Tibial nerve (tissue), 4 donors: Measurements from ENCODE around the gene PCGF5. TPM values are rescaled to one million over a fixed set of nuclear protein-coding genes. Genes with fewer than 3 reads are reported as not detected.
"Not testable (repeated sequence)": the region's sequence is repeated elsewhere in the genome, so short reads cannot be mapped to it uniquely, and the experiment has no call there.

ENCODE experiments used
- DNase-seq, 2 donors: peaks; one replicate each; pipeline ENCODE4 v3.0.0-alpha.2; 2019; ENCODE audit warnings: low spot score in 2 of 2
- H3K27ac ChIP-seq, 4 donors: fragments of 200-600 bp; sonication (generic) in 3 of 4; one replicate each; pipeline ENCODE4 v1.5.1; 2017 to 2019; ENCODE audit warnings: mild to moderate bottlenecking in 1 of 4
- H3K27me3 ChIP-seq, 2 donors: fragments of 200-600 bp; sonication (generic) in 1 of 2; one replicate each; pipeline versions ENCODE4 v1.5.1 to v1.6.0; 2017 to 2019
- H3K36me3 ChIP-seq, 3 donors: fragments of 200-600 bp; sonication (generic); one replicate each; pipeline ENCODE4 v1.5.1; 2018 to 2019
- H3K4me1 ChIP-seq, 4 donors: fragments of 200-600 bp; sonication (generic) in 3 of 4; one replicate each; pipeline ENCODE4 v1.5.1; 2017 to 2019
- H3K4me3 ChIP-seq, 4 donors: fragments of 200-600 bp; sonication (generic) in 3 of 4; one replicate each; pipeline ENCODE4 v1.5.1; 2017 to 2019; ENCODE audit warnings: mild to moderate bottlenecking in 1 of 4, moderate library complexity in 1 of 4
- H3K9me3 ChIP-seq, 4 donors: fragments of 200-600 bp; sonication (generic) in 3 of 4; one replicate each; pipeline ENCODE4 v1.5.1; 2017 to 2019
- EP300 ChIP-seq, 2 donors: sonication (generic); formaldehyde crosslinking; IDR thresholded peaks; one replicate each; pipeline ENCODE4 v1.6.1; 2017; ENCODE audit warnings: antibody characterized with exemption in 2 of 2, mild to moderate bottlenecking in 1 of 2
- POLR2A ChIP-seq, 2 donors: fragments of 450-650 bp; IDR thresholded peaks; one replicate each; pipeline ENCODE4 v1.6.1; 2017; ENCODE audit warnings: antibody characterized with exemption in 2 of 2, mild to moderate bottlenecking in 2 of 2, moderate library complexity in 2 of 2
- WGBS, 2 donors: methylation state at CpG; one replicate each; pipeline ENCODE4 v1.1.5; 2018; 5-methylcytosine and 5-hydroxymethylcytosine counted together
- total RNA-seq, 4 donors: library from RNA; depleted of rRNA; stranded (reverse); fragments of >200 nt; gene quantifications; one replicate each; pipeline ENCODE4 v1.1.0, GENCODE V29; 2016
- TF ChIP-seq, protein P1 (sequence below), 5 experiments: fragments of 200-600 bp in 3 of 5; fragments of 450-650 bp in 2 of 5; sonication (generic) in 3 of 5; IDR thresholded peaks; one replicate each; pipeline ENCODE4 v1.5.1; 2016 to 2019; ENCODE audit warnings: antibody characterized with exemption in 5 of 5, mild to moderate bottlenecking in 3 of 5, moderate library complexity in 2 of 5

Gene PCGF5
- total RNA-seq, 4 donors from 2014 or later, result 29.6 to 59.9 (median 41.4) TPM

DNA sequence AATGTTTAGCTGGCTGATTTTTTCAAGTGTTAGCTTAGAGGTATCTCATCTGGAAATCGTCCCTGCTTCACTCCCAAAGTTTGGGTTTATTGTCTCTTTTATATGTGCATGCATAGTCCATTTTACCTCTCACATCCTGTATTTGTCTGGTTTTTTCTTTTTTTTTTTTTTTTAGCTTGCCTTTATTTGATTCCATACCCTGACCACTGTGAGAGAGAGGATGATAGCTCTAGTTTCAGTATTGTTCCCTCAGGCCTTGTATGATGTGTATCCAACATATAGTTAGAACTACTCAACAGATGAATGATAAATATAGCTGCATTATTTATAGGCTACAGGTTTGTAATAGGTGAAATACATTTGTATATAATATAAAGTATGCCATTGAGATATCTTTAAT, 29.9 kb downstream of the PCGF5 start:
- no peak for DNase-seq
- no peaks in the 10 kb centered on the region for H3K9me3 ChIP-seq
- 58 to 70% methylated on average over 1 of the region's 1 CpG for WGBS, 2 donors
- H3K27me3 ChIP-seq, result no peaks in the 10 kb centered on the region
- peaks cover 0 to 20% (median 7%) of the 10 kb centered on the region in 3 donors for H3K36me3 ChIP-seq
- no peak overlapping the region for H3K4me3 ChIP-seq
- H3K4me1 ChIP-seq, result peaks cover 0 to 22% (median 6%) of the 10 kb centered on the region in 4 donors
- H3K27ac ChIP-seq, result peak overlapping the region in 1 of 4 donors; percentile 24
- TF ChIP-seq EP300 (IDR thresholded peaks at IDR 0.05) (no peak), POLR2A (IDR thresholded peaks at IDR 0.05) (no peak)
- TF ChIP-seq, protein P1, sequence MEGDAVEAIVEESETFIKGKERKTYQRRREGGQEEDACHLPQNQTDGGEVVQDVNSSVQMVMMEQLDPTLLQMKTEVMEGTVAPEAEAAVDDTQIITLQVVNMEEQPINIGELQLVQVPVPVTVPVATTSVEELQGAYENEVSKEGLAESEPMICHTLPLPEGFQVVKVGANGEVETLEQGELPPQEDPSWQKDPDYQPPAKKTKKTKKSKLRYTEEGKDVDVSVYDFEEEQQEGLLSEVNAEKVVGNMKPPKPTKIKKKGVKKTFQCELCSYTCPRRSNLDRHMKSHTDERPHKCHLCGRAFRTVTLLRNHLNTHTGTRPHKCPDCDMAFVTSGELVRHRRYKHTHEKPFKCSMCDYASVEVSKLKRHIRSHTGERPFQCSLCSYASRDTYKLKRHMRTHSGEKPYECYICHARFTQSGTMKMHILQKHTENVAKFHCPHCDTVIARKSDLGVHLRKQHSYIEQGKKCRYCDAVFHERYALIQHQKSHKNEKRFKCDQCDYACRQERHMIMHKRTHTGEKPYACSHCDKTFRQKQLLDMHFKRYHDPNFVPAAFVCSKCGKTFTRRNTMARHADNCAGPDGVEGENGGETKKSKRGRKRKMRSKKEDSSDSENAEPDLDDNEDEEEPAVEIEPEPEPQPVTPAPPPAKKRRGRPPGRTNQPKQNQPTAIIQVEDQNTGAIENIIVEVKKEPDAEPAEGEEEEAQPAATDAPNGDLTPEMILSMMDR (IDR thresholded peaks at IDR 0.05), result no peak

DNA sequence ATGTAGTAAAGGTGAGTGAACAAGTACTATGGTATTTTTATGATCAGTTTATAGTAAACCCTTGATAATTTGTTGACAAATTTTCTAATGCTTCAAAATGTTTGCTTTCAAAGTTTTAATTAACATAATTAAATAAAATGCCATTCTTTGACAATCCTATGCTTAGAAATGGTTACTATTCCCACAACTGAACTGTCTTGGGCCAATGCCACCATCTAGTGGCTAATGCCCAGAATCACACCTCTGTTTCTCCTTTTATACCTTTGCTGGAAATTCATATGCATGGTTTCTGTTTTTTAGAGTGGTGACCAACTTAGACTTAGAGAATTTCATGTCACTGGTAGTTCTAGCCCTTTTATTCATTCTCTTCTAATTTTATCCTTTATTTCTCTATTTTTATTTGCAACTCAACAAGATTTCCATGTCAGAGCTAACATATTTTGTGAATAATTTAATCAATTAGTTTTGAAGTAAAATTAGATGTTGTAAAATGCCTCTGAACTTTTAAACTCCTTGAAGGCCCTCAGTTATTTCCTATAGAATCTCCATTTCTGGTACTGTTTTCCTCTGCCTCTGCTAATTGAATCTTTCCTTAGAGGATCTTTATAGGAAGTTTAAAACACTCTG, 31.1 kb downstream of the PCGF5 start:
- no peak overlapping the region for H3K27ac ChIP-seq

DNA sequence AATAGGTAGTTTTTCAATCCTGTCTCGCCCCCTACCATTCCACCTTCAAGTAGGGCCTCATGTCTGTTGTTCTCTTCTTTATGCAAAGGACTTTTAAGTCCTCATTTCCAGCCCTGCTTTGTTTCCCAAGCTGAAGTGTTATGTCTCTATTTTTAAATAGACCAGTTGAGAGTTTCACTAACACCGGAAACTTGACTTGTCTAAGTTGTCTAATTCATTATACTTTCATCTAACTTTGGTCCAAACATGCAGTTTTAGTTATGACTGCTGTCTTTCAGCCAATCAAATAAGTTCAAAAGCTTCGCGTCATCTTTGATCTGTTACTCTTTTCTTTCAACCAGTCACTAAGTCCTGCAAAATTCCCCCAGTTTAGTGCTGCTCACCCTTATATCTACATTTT, 32.8 kb downstream of the PCGF5 start:
- Histone ChIP-seq H3K4me1 (peaks cover 0 to 7% (median 0%) of the 10 kb centered on the region in 4 donors), H3K27ac (peak overlapping the region in 1 of 4 donors; percentile 13), H3K27me3 (no peaks in the 10 kb centered on the region), H3K4me3 (no peak overlapping the region), H3K9me3 (no peaks in the 10 kb centered on the region), H3K36me3 (peaks cover 0 to 31% (median 7%) of the 10 kb centered on the region in 3 donors)
- DNase-seq, result no peak
- TF ChIP-seq, protein P1 (IDR thresholded peaks at IDR 0.05), result no peak
- TF ChIP-seq POLR2A (IDR thresholded peaks at IDR 0.05) (no peak), EP300 (IDR thresholded peaks at IDR 0.05) (no peak)
- 78 to 88% methylated on average over 4 of the region's 4 CpGs for WGBS, 2 donors

More for the DNA sequence above, 31.1 kb downstream of the PCGF5 start:
- no peaks in the 10 kb centered on the region for H3K27me3 ChIP-seq
- H3K9me3 ChIP-seq, result no peaks in the 10 kb centered on the region
- TF ChIP-seq POLR2A (IDR thresholded peaks at IDR 0.05), result no peak
- TF ChIP-seq, protein P1 (IDR thresholded peaks at IDR 0.05), result peak; percentile 80 to 91 (median 87)
- TF ChIP-seq EP300 (IDR thresholded peaks at IDR 0.05), result peak in 1 of 2 donors; percentile 33
- DNase-seq, result peak; percentile 23 to 71
- H3K4me3 ChIP-seq, result no peak overlapping the region
- peaks cover 0 to 14% (median 3%) of the 10 kb centered on the region in 4 donors for H3K4me1 ChIP-seq
- H3K36me3 ChIP-seq, result peaks cover 0 to 31% (median 7%) of the 10 kb centered on the region in 3 donors

DNA sequence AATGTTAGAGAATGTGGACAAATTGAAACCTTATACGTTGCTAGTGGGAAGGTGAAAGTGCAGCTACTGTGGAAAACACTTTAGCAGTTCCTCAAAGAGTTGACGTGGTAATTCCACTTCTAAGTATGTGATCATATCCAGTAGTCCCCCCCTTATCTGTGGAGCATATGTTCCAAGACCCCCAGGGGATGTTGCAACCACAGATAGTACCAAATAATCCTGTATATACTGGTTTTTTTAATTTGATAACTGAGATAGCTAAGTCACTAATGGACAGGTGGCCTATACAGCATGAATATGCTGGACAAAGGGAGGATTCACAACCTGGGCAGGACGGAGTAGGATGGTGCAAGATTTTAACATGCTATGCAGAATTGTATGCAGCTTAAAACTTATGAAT, 36.8 kb downstream of the PCGF5 start:
- TF ChIP-seq POLR2A (IDR thresholded peaks at IDR 0.05) (no peak), EP300 (IDR thresholded peaks at IDR 0.05) (no peak)
- TF ChIP-seq, protein P1 (IDR thresholded peaks at IDR 0.05), result no peak
- Histone ChIP-seq H3K27ac (no peak overlapping the region), H3K9me3 (no peaks in the 10 kb centered on the region), H3K4me3 (no peak overlapping the region), H3K27me3 (no peaks in the 10 kb centered on the region), H3K4me1 (no peaks in the 10 kb centered on the region), H3K36me3 (peaks cover 0 to 46% (median 7%) of the 10 kb centered on the region in 3 donors)
- no peak for DNase-seq
- WGBS, 2 donors, result 87 to 92% methylated on average over 3 of the region's 3 CpGs

DNA sequence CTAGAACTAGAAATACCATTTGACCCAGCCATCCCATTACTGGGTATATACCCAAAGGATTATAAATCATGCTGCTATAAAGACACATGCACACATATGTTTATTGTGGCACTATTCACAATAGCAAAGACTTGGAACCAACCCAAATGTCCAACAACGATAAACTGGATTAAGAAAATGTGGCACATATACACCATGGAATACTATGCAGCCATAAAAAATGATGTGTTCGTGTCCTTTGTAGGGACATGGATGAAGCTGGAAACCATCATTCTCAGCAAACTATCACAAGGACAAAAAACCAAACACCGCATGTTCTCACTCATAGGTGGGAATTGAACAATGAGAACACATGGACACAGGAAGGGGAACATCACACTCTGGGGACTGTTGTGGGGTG, 40.0 kb downstream of the PCGF5 start:
- WGBS, 2 donors, result 98 to 100% methylated on average over 3 of the region's 3 CpGs
- H3K4me1 ChIP-seq, H3K27ac ChIP-seq, H3K27me3 ChIP-seq, H3K9me3 ChIP-seq, DNase-seq, H3K4me3 ChIP-seq: not testable (repeated sequence)
- peaks cover 0 to 33% (median 0%) of the 10 kb centered on the region in 3 donors for H3K36me3 ChIP-seq
